HFFc6 (cell line): ENCODE results near the gene ST3GAL3. TPM values are rescaled to one million over a fixed set of nuclear protein-coding genes. Genes with fewer than 3 reads are reported as not detected.
"Not testable (repeated sequence)": the region's sequence is repeated elsewhere in the genome, so short reads cannot be mapped to it uniquely, and the experiment has no call there.

ENCODE experiments used
- DNase-seq: peaks from one replicate; pipeline ENCODE4 v3.0.0-alpha.2; 2018
- H3K27ac Mint-ChIP-seq: 2 replicates; pipeline ENCODE4 v1.8.0; 2020; ENCODE audit warnings: mild to moderate bottlenecking, mixed read lengths
- H3K27me3 Mint-ChIP-seq: 2 replicates; pipeline ENCODE4 v1.8.0; 2021; ENCODE audit warnings: mild to moderate bottlenecking, moderate library complexity, mixed read lengths; ENCODE audit not compliant: insufficient read depth
- H3K36me3 Mint-ChIP-seq: 2 replicates; pipeline ENCODE4 v1.8.0; 2021; ENCODE audit warnings: low read depth, mixed read lengths
- H3K4me1 Mint-ChIP-seq: 2 replicates; pipeline ENCODE4 v1.8.0; 2020; ENCODE audit warnings: low read depth, mixed read lengths
- H3K4me3 Mint-ChIP-seq: 2 replicates; pipeline ENCODE4 v1.8.0; 2020; ENCODE audit warnings: mild to moderate bottlenecking, moderate library complexity, mixed read lengths
- H3K9me3 Mint-ChIP-seq: 2 replicates; pipeline ENCODE4 v1.8.0; 2020; ENCODE audit warnings: mild to moderate bottlenecking, mixed read lengths
- total RNA-seq, 6 experiments: library from RNA; stranded (reverse); fragmentation: NEBNext Ultra II Directional; extraction: Animal tissue kit (Norgen Biotek cat#: 25700); gene quantifications; 2 replicates in 1 of 6; 3 replicates in 5 of 6; pipeline ENCODE4 v1.2.3, GENCODE V29; 2021
- TF ChIP-seq, protein P1 (sequence below): fragments of 200-600 bp; sonication (generic); IDR thresholded peaks from 2 replicates; pipeline ENCODE4 v1.5.0; 2021; ENCODE audit warnings: antibody characterized with exemption, mild to moderate bottlenecking

The ST3GAL3 gene
- total RNA-seq, 6 experiments from 2014 or later = 15.2 to 22.3 (median 18.0) TPM

GRCh38 chr1:43773821-43774220, 66.5 kb downstream of the ST3GAL3 start:
- H3K27ac Mint-ChIP-seq = peak overlapping the region; percentile 37
- H3K9me3 Mint-ChIP-seq = no peaks in the 10 kb centered on the region
- no peak overlapping the region for H3K4me3 Mint-ChIP-seq
- TF ChIP-seq, protein P1, sequence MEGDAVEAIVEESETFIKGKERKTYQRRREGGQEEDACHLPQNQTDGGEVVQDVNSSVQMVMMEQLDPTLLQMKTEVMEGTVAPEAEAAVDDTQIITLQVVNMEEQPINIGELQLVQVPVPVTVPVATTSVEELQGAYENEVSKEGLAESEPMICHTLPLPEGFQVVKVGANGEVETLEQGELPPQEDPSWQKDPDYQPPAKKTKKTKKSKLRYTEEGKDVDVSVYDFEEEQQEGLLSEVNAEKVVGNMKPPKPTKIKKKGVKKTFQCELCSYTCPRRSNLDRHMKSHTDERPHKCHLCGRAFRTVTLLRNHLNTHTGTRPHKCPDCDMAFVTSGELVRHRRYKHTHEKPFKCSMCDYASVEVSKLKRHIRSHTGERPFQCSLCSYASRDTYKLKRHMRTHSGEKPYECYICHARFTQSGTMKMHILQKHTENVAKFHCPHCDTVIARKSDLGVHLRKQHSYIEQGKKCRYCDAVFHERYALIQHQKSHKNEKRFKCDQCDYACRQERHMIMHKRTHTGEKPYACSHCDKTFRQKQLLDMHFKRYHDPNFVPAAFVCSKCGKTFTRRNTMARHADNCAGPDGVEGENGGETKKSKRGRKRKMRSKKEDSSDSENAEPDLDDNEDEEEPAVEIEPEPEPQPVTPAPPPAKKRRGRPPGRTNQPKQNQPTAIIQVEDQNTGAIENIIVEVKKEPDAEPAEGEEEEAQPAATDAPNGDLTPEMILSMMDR = no peak
- DNase-seq = no peak
- peaks cover 42% of the 10 kb centered on the region for H3K36me3 Mint-ChIP-seq
- H3K27me3 Mint-ChIP-seq = no peaks in the 10 kb centered on the region
- H3K4me1 Mint-ChIP-seq = peaks cover 36% of the 10 kb centered on the region

DNA sequence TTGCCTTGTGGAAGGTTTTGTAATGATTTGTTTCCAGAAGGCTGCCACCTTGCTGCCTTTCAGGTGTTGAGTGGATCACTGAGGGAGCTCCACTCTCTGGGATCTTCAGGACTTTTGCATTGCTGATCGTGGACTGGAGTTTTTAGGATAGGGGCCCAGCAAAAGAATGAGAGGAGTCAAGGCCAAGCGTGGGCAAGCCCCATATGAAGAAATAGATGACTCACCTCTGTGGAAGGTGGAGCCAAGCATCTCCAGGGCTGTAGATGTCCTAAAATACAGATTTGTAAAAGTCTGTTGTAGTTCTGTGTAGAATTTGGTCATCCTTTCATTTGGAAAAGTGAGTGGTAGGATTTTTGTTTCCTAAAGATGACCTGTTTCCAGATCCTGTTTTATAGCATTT, 67.0 kb downstream of the ST3GAL3 start:
- peak; percentile 36 for DNase-seq
- no peaks in the 10 kb centered on the region for H3K27me3 Mint-ChIP-seq
- peaks cover 45% of the 10 kb centered on the region for H3K36me3 Mint-ChIP-seq
- H3K9me3 Mint-ChIP-seq = no peaks in the 10 kb centered on the region
- peak overlapping the region; percentile 62 for H3K27ac Mint-ChIP-seq
- H3K4me3 Mint-ChIP-seq = 0 out of 2 replicates have a peak overlapping the region, but pooled peaks have one; percentile 5
- TF ChIP-seq, protein P1 = no peak
- peaks cover 36% of the 10 kb centered on the region for H3K4me1 Mint-ChIP-seq

DNA sequence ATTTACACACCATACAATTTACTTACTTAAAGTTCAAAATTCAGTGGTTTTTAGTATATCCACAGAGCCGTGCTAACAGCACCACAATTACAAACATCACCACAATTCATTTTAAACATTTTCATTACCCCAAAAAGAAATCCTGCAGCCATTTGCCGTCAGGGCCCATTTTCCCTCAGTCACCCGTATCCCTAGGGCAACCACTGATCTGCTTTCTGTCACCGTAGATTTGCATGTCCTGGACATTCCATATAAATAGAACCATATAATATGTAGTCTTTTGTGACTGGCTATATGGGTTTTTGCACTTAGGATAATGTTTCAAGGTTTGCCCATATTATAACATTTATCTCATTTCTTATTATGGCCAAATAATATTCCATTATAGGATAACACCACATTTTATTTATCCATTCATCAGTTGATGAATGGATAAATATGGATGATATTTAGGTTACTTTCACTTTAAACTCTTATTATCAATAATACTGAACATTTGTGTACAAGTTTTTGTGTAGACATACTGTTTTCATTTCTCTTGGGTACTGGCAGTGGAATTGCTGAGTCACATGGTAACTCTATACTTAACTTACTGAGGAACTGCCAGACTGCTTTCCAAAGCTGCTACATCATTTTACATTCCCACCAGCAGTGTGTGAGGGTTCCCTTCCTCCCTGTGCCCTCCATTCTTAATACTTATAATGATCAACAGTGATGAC, 68.9 kb downstream of the ST3GAL3 start:
- DNase-seq = peak; percentile 56
- Mint-ChIP-seq H3K27me3 (no peaks in the 10 kb centered on the region), H3K4me1 (peaks cover 36% of the 10 kb centered on the region), H3K9me3 (no peaks in the 10 kb centered on the region), H3K36me3 (peaks cover 61% of the 10 kb centered on the region), H3K4me3 (no peak overlapping the region), H3K27ac (peak overlapping the region; percentile 65)
- TF ChIP-seq, protein P1 = no peak

DNA sequence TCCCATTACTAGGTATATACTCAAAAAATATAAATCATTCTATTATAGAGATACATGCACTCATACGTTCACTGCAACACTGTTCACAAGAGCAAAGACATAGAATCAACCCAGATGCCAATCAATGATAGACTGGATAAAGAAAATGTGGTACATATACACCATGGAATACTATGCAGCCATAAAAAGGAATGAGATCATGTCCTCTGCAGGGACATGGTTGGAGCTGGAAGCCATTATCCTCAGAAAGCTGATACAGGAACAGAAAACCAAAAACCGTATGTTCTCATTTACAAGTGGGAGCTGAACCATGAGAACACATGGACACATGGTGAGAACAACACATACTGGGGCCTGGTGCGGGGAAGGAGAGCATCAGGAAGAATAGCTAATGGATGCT, 70.6 kb downstream of the ST3GAL3 start:
- H3K27me3 Mint-ChIP-seq, DNase-seq, H3K4me3 Mint-ChIP-seq, H3K9me3 Mint-ChIP-seq, H3K27ac Mint-ChIP-seq: not testable (repeated sequence)
- H3K36me3 Mint-ChIP-seq = peaks cover 57% of the 10 kb centered on the region
- peaks cover 37% of the 10 kb centered on the region for H3K4me1 Mint-ChIP-seq

GRCh38 chr1:43779266-43779665, 71.9 kb downstream of the ST3GAL3 start:
- H3K4me1 Mint-ChIP-seq = peaks cover 42% of the 10 kb centered on the region
- TF ChIP-seq, protein P1 = peak; percentile 53; the same call in 1 of the 2 replicates
- H3K4me3 Mint-ChIP-seq = no peak overlapping the region
- no peaks in the 10 kb centered on the region for H3K9me3 Mint-ChIP-seq
- no peak for DNase-seq
- H3K36me3 Mint-ChIP-seq = peaks cover 57% of the 10 kb centered on the region
- no peaks in the 10 kb centered on the region; the same call in 1 of the 2 replicates for H3K27me3 Mint-ChIP-seq
- H3K27ac Mint-ChIP-seq = no peak overlapping the region

DNA sequence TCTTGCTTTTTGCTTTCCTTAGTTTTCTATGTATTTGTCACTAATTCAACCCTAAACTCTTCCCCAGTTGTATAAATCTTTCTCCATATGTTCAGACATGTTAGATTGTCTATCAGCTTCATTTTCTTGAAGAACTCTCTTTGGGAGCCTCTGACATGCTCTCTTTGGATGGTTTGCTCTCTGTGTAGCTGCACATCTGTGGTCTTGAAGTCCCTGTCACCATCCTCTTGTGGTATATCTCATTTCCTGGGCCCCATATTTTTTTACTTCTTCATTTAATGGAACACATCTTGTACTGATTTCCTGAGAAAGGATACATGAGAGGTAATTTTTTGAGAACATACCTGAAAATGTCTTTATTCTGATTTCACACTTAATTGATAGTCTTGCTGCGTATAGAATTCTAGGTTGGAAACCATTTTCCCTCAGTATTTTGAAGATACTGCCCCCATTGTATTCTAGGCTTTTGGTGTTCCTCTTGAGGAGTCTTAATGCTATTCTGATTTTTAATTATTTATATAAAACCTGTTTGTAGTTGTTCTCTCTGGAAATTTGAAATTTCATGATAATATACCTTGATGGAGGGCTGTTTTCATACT, 72.6 kb downstream of the ST3GAL3 start:
- DNase-seq = no peak
- Mint-ChIP-seq H3K9me3 (no peaks in the 10 kb centered on the region), H3K27ac (no peak overlapping the region; the same call in 1 of the 2 replicates), H3K4me3 (no peak overlapping the region), H3K27me3 (no peaks in the 10 kb centered on the region; the same call in 1 of the 2 replicates), H3K36me3 (peaks cover 52% of the 10 kb centered on the region), H3K4me1 (peaks cover 42% of the 10 kb centered on the region)
- TF ChIP-seq, protein P1 = no peak
